DMS79 (cell line): ENCODE results near the gene OR2C1.
A peak's percentile ranks its signal among the peaks of the same experiment; 100 is the strongest.

Source experiments
- DNase-seq: peaks from one replicate; lab custom pipeline; 2025; lab: John Stamatoyannopoulos, UW

Gene OR2C1

GRCh38 chr16:3400446-3400778 lies 44.7 kb downstream of the OR2C1 start:
- DNase-seq = no peak

- DNase-seq = peak; percentile 91
These were observed 45.3 kb downstream of the OR2C1 start, which contains the start of the genes ZNF174 and ZSCAN32 for GRCh38 chr16:3400779-3401688. ZNF174 (plus strand) TSS chr16:3401215; CDS start chr16:3402005, 790 bp downstream. ZSCAN32 (minus strand) TSS chr16:3401004; CDS start chr16:3397557, 3,447 bp downstream.

- DNase-seq = no peak
These were observed 46.2 kb downstream of the OR2C1 start for GRCh38 chr16:3401719-3402397.
